Measurements from ENCODE around the gene PTPRN2.

Gene PTPRN2

DNA sequence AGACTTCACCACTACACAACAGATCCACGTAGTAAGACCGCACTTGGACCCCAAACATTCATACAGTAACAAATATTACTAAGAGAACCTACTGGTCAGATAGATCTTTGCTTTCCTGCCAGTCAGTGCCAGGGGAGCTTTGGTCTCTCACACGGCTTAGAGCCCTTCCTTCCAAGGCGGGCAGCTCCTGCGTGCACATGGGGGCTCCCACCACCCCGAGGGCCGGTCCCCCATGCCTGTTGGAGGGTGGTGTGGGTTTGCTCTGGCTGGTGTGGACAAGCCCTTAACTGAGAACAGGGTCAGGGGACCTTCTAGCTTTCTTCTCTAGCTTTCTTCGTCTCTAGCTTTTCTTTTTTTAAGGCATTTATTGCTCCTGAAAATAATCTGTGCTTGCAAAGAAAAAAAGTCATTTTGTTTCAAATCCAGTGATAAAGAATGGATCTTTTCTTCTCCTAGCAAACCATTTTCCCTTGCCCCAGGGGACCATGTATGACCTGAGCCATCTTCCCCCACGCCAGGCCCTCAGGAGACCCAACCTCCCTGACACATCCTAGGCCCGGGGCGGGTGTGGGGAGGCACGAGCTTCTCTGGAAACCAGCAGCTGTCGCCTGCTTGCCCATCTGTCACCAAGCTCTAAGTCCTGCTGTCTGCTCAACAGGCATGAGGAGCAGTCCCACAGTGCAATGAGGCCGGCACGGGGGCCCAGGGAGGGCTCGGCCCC is 591.1 kb downstream of the PTPRN2 start:
- in situ Hi-C loops (cut with HindIII; ENCODE audit: low pct_unique_long_range_greater_than_20kb, low sequenced_read_pairs) = no loop called here
- no peak for DNase-seq (ENCODE audit: low read depth in 1 of 2, low spot score in 1 of 2)
- no peak for TF ChIP-seq JUND (IDR thresholded peaks at IDR 0.05; ENCODE audit: low read depth)

DNA sequence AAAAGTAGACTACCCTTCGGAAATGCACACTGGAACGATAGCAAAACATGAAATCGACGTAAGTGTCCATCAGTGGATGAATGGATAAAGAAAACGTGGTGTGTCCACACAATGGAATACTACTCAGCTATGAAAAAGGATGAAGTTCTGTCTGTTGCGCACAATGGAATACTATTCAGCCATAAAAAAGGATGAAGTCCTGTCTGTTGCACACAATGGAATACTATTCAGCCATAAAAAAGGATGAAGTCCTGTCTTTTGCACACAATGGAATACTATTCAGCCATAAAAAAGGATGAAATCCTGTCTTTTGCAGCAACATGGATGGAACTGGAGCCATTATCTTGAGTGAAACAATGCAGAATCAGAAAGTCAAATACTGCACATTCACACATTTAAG is 591.8 kb downstream of the PTPRN2 start:
- TF ChIP-seq JUND (IDR thresholded peaks at IDR 0.05; ENCODE audit: low read depth) = no peak
- no peak for DNase-seq (ENCODE audit: low read depth in 1 of 2, low spot score in 1 of 2)
- in situ Hi-C loops (cut with HindIII; ENCODE audit: low pct_unique_long_range_greater_than_20kb, low sequenced_read_pairs) = no loop called here

DNA sequence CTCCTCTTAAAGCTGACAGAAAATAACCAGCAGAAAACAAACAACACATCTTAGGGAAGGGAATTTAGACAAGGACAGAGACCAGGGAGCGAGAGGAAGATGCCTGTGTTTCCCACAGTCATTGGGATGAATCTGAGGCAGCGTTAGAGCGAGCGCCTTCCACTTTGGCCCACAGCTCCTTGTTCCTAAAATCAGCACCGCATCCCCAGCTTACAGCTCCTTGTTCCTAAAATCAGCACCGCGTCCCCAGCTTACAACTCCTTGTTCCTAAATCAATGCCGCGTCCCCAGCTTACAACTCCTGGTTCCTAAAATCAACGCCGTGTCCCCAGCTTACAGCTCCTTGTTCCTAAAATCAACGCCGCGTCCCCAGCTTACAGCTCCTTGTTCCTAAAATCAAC is 593.3 kb downstream of the PTPRN2 start:
- in situ Hi-C loops (cut with HindIII; ENCODE audit: low pct_unique_long_range_greater_than_20kb, low sequenced_read_pairs) = no loop called here
- DNase-seq (ENCODE audit: low read depth in 1 of 2, low spot score in 1 of 2) = no peak
- no peak for TF ChIP-seq JUND (IDR thresholded peaks at IDR 0.05; ENCODE audit: low read depth)

DNA sequence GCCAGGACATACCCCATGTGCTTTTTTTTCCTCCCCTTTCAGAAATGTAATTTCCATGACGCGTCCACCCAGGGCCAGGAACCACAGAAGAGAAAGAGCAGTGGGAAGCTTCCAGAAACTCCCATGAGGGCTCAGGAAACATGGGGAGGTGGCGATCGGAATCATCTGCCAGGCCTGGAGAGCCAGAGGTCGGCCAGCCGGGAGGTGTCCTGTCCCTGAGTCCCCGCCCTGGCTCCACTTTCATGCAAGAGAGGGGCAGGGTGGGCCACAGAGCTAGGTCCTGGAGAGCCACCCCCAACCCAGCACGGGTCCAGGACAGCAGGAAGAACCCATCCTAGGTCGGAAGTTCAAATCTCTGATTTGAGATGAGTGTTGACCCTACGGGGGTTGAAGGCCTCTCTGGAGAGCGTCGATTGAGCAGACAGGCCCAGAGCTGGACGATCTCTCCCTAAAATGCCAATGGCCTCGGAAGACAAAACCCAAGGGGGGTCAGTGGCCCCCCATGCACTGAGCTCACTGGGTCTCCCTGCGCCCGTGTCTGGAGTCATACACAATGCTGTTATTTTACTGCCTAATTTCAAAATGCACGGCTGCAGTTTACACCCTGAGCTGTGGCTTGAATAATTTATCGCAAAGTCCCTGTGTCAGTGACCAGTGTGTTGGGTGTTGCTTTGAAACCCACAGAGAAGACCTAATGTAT is 594.1 kb downstream of the PTPRN2 start:
- in situ Hi-C loops (cut with HindIII; ENCODE audit: low pct_unique_long_range_greater_than_20kb, low sequenced_read_pairs) = no loop called here
- TF ChIP-seq JUND (IDR thresholded peaks at IDR 0.05; ENCODE audit: low read depth) = no peak
- no peak for DNase-seq (ENCODE audit: low read depth in 1 of 2, low spot score in 1 of 2)

DNA sequence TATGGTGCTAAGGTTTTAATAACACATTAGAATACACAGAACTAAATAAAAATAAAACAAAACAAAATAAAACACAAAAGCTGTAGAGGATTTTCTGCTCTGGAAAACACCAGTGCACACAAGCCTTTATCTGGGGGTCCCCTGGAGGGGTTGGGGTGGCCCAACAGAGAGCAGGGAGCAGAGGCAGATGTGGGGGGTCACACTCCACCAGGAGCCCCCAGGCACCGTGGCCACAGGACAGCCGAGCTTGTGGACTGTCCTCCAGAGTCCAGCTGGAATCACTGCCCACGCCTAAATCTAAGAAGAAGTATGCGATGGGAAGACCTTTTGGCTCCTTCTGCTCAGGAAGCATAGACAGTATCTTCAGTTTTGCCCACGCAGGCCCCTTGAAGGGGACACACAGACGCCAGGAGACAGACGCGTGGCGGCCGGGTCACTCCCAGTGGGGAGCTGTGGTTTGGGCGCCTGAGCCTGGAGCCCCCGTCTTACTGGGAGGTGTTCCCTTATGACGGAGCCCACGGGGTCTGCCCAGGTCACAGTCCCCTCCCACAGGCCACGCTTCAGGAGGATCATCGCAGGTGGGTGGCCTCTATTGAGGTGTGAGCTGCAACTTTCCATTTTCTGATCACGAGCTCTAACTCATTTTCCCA is 595.0 kb downstream of the PTPRN2 start:
- in situ Hi-C loops (cut with HindIII; ENCODE audit: low pct_unique_long_range_greater_than_20kb, low sequenced_read_pairs) = no loop called here
- no peak for TF ChIP-seq JUND (IDR thresholded peaks at IDR 0.05; ENCODE audit: low read depth)
- DNase-seq (ENCODE audit: low read depth in 1 of 2, low spot score in 1 of 2) = no peak

DNA sequence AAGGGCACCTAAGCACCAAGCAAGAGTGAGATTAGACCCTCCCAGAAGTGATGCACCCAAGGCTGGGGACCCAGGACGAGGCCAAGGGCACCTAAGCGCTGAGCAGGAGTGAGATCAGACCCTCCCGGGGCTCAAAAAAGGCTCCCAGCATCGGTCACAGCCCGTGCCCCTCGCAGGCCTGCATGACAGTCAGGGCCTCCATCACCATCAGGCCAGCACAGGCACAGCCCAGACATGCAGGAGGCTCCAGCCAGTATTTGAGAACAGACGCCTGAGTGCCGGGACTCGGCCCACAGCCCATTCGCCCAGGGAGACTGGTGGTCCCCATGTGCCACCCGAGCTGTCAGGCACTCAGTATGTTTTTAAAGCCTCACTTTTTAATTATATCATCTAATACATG is 595.9 kb downstream of the PTPRN2 start:
- no peak for DNase-seq (ENCODE audit: low read depth in 1 of 2, low spot score in 1 of 2)
- in situ Hi-C loops (cut with HindIII; ENCODE audit: low pct_unique_long_range_greater_than_20kb, low sequenced_read_pairs) = no loop called here
- no peak for TF ChIP-seq JUND (IDR thresholded peaks at IDR 0.05; ENCODE audit: low read depth)

DNA sequence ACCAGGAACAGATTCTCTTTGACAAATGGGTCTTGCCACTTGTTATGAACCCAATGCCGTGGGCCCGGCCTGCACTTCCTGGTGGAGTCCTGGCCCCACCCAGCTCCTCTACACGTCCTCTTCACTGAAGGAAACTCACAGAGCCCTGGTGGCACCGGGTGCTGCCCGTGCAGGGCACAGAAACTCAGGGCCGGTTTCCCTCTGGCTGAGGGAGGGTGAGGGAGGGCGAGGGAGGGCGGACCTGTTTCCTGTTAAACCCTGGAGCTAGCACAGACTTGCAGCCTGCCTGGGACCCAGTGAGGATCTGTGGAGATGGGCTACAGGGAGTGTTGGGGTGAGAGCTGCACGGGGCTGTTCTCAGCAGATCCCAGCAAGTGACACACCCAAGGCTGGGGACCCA is 596.3 kb downstream of the PTPRN2 start:
- in situ Hi-C loops (cut with HindIII; ENCODE audit: low pct_unique_long_range_greater_than_20kb, low sequenced_read_pairs) = no loop called here

DNA sequence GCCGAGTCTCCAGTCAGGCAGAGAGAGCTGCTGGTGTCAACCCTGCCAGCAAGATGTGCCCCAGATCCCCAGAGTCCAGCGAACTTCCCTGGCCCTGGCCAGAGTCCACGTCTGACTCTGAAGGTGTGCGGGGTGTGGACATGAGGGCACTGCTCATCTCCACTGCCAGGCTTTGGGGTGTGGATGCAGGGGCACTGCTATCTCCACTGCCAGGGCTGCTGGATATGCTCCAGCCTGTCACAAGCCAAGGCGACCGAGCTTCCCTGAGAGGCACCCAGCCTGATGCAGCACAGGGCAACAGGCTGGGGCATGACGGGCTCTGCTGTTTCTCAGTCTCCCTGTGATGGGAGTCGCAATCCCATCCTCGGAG is 596.8 kb downstream of the PTPRN2 start:
- no peak for DNase-seq (ENCODE audit: low read depth in 1 of 2, low spot score in 1 of 2)
- no peak for TF ChIP-seq JUND (IDR thresholded peaks at IDR 0.05; ENCODE audit: low read depth)
- in situ Hi-C loops (cut with HindIII; ENCODE audit: low pct_unique_long_range_greater_than_20kb, low sequenced_read_pairs) = no loop called here

More for the DNA sequence above, 596.3 kb downstream of the PTPRN2 start:
- DNase-seq (ENCODE audit: low read depth in 1 of 2, low spot score in 1 of 2) = no peak
- no peak for TF ChIP-seq JUND (IDR thresholded peaks at IDR 0.05; ENCODE audit: low read depth)

DNA sequence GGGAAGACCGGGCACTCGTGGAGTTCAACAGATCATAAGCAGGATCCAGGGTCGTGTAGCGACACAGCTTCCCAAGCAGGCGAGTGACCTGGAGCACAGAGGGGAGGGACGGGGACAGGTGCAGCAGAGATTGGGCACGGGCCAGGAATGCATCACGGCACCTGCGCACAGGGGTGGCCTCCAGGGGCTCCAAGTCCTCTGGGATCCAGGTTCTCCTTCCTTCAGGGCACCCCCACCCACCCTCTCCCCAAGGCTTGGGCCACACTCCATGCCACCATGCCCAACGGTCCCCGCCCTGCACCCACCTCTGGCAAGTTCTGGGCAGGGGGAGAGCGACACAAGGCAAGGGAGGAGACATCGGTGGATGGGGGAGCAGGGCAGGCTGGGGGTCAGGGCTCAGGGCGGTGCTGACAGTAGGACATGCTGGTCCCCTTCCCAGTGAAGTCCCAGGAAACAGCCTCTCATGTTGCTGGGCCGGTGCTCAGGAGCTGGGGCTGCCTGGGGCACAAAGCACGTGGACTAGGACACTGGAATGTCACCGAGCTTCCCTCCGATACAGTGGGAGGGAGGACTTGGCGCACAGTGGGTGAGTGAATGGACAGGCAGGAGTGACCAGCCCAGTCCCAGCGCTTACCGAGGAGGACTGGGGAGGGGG is 597.3 kb downstream of the PTPRN2 start:
- in situ Hi-C loops (cut with HindIII; ENCODE audit: low pct_unique_long_range_greater_than_20kb, low sequenced_read_pairs) = no loop called here
- peak in 1 of 2 experiments; percentile 54 for DNase-seq (ENCODE audit: low read depth in 1 of 2, low spot score in 1 of 2)
- no peak for TF ChIP-seq JUND (IDR thresholded peaks at IDR 0.05; ENCODE audit: low read depth)

DNA sequence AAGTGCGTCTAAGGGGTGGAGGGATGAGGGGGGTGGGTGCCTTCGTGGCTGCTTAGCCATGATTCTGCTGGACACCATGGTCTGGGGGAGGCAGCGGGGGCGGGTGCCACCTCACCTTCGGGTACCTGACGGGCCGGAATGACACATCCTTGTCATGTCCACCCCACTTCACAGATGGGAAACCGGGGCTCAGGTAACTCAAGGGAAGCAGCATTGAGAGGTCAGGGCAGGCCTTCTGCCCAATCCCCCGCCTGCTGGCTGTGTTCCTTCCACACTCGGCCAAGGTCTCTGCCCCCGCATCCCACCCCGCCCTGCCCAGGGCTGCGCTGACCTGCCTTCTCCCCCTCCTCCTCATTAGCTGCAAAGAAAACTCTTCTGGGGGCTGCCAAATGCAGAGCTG is 598.0 kb downstream of the PTPRN2 start:
- no peak for DNase-seq (ENCODE audit: low read depth in 1 of 2, low spot score in 1 of 2)
- in situ Hi-C loops (cut with HindIII; ENCODE audit: low pct_unique_long_range_greater_than_20kb, low sequenced_read_pairs) = no loop called here
- no peak for TF ChIP-seq JUND (IDR thresholded peaks at IDR 0.05; ENCODE audit: low read depth)

DNA sequence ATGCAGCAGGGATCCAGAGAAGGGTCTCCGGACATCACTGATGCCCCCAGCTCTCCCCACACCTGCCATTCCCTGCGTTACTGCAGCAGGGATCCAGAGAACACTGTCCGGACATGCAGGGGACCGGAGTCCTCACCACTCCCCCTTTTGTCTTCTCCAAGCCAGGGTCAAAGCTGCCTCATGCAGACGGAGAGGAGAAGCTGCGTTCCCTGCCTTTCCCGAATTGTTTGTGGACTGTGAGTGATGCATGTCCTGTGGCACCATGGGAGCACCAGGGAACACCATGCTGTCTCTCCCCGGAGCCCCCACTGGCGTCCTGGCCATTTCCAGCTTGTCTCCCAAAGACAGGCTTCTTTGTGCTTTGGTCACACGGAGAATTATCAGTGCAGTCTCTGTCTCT is 599.7 kb downstream of the PTPRN2 start:
- TF ChIP-seq JUND (IDR thresholded peaks at IDR 0.05; ENCODE audit: low read depth) = no peak
- no peak for DNase-seq (ENCODE audit: low read depth in 1 of 2, low spot score in 1 of 2)
- in situ Hi-C loops (cut with HindIII; ENCODE audit: low pct_unique_long_range_greater_than_20kb, low sequenced_read_pairs) = no loop called here

DNA sequence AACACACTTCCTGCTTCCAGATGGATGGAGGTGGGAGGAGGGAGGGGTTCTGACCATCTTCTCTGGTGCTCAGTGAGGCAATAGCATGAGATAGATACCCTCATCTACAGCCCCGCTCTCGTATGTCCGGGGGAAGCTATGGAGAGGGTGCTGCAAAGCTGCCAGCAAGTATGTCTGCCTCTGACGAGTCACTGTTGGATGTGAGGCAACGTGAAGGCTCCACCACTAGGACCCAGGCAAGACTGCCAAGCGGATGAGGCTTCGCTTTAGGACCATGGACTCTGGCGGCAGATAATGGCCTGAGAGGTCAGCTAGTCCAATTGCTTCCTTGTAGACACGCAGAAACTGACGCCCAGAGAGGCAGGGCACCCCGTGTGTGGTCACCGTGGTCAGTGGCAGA is 601.6 kb downstream of the PTPRN2 start:
- DNase-seq (ENCODE audit: low read depth in 1 of 2, low spot score in 1 of 2) = no peak
- in situ Hi-C loops (cut with HindIII; ENCODE audit: low pct_unique_long_range_greater_than_20kb, low sequenced_read_pairs) = no loop called here
- no peak for TF ChIP-seq JUND (IDR thresholded peaks at IDR 0.05; ENCODE audit: low read depth)

DNA sequence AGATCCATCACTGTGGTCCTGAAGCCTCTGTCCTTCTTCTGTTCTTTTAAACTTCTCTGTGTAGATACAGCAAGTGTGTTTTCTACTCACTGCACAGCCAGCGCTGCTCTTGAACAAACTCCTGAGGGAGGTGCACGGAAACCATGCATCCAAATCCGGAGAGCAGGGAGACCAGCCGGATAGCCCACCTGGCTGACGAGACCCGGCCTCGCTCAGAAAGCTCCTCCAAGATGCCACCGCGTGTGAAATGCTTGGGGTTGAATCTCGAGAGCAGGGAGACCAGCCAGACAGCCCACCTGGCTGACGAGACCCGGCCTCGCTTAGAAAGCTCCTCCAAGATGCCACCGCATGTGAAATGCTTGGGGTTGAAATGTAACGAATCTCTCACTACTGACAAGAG is 602.0 kb downstream of the PTPRN2 start:
- no peak for TF ChIP-seq JUND (IDR thresholded peaks at IDR 0.05; ENCODE audit: low read depth)
- in situ Hi-C loops (cut with HindIII; ENCODE audit: low pct_unique_long_range_greater_than_20kb, low sequenced_read_pairs) = no loop called here
- DNase-seq (ENCODE audit: low read depth in 1 of 2, low spot score in 1 of 2) = no peak

Data from T47D (cell line).